ENCODE results near the gene CTNNBL1. TPM values are rescaled to one million over a fixed set of nuclear protein-coding genes. Genes with fewer than 3 reads are reported as not detected.

CTNNBL1 gene
- total RNA-seq, 1 experiment from 2014 or later: 64.4 TPM

DNA sequence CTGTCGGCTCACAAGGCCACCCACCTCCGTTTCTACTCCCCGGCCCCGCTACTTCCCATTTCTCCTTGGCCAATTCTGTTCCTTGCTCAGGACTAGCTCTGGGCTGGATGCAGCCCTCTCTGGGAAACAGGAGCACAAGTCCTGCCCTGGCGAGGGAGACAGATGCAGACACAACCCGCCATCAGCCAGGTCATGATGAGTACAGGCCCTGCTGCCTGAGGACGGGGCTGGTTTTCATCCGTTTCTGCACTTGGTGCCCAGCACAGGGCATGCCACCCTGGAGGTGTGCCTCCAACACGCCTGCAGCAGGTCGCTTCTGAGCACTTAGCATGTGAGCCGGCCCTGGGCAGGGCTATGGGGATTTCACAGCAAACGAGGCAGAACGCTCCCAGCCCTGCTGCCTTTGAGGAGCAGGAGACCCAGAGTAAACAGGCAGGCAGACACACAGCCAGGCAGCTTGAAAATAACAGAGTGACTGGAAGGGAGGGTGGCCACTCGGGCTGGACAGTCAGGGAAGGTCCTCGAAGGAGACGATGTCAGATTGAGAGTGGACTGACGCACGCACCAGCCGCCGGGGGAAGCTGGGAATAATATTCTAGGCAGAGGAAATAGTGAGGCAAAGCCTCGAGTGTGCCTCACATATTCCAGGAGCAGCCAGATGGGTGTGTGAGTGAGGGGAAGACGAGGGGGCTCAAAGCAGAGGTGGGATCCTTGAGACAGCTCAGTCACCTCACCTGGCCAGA, 187.9 kb downstream of the CTNNBL1 start:
- TF ChIP-seq TEAD4 (CRISPR knock-in tag; IDR thresholded peaks at IDR 0.05): no peak
- ATAC-seq (no peak), DNase-seq (ENCODE audit: low spot score) (no peak)
- H3K9me3 Mint-ChIP-seq: no peaks in the 10 kb centered on the region
- peaks cover 7% of the 10 kb centered on the region for H3K4me1 Mint-ChIP-seq
- H3K27ac Mint-ChIP-seq: peak overlapping the region; percentile 37; the same call in 1 of the 2 replicates
- H3K4me3 Mint-ChIP-seq: no peak overlapping the region
- H3K36me3 Mint-ChIP-seq: no peaks in the 10 kb centered on the region
- CTCF ChIA-PET: interaction anchor here (0.7 to 0.9 kb wide), 3 partner anchors 111 to 318 kb away, joined by 3 to 5 read pairs (median 5); no protein-coding TSS in a partner anchor
- H3K27me3 Mint-ChIP-seq (ENCODE audit: low read depth): no peaks in the 10 kb centered on the region
- POLR2A ChIA-PET: no interaction called here

DNA sequence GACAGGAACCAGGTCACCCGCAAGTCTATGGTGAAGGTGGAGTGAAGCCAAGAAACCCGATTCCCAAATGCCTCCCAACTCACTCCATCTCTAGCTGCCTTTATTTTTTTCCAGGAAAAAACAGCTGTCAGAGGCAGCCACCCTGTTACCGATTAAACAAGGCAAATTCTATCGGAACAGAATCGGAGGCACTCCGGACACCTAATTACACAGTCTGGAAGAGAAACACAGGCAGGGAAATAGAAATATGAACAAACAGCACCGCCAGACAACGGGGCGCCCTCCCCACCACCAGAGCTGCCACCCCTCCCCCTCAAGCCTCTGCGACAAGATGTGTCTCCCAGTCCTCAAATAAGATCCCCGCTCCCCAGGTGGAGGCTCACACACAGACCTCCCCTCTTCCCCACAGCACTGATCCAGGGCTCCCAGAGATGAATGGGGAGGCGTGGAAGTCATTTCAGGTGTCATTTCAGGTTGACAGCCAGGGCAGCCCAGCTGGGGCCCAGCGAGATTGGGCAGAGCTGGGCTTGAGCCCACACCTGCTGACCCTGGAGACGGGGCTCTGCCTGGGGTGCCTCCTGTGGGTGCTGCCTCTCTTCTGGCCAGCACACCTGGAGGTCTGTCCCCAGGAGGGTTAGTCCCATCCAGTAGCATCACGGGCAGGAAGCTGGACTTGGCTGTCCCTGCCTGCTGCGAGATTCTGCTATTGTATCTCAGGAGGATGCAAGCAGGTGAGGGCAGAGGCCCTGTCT, 189.3 kb downstream of the CTNNBL1 start:
- ChIA-PET CTCF (interaction anchor here (0.8 kb wide), 1 partner anchor 32 kb away, joined by 3 read pairs; no protein-coding TSS in a partner anchor), POLR2A (no interaction called here)
- DNase-seq (ENCODE audit: low spot score) (no peak), ATAC-seq (no peak)
- no peaks in the 10 kb centered on the region for H3K27me3 Mint-ChIP-seq (ENCODE audit: low read depth)
- no peak overlapping the region for H3K4me3 Mint-ChIP-seq
- H3K27ac Mint-ChIP-seq: no peak overlapping the region; the same call in 1 of the 2 replicates
- no peaks in the 10 kb centered on the region for H3K9me3 Mint-ChIP-seq
- H3K36me3 Mint-ChIP-seq: no peaks in the 10 kb centered on the region
- no peak for TF ChIP-seq ZNF671 (CRISPR knock-in tag; IDR thresholded peaks at IDR 0.05)
- H3K4me1 Mint-ChIP-seq: peaks cover 7% of the 10 kb centered on the region

DNA sequence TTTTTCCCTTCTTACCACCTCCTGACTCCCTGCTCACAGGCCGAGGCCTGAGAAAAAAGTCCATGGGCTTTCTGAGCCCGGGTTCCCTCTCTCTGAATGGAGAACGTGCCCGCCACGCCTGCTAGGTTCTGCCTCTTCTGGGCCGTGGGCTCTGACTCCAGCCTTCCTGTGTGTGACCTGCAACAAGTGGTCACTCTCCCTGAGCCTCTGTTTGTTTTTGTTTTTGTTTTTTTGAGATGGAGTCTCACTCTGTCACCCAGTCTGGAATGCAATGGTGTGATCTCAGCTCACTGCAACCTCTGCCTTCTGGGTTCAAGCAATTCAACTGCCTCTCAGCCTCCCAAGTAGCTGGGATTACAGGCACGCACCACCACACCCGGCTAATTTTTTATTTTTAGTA, 191.2 kb downstream of the CTNNBL1 start:
- Mint-ChIP-seq H3K36me3 (no peaks in the 10 kb centered on the region), H3K4me1 (peaks cover 7% of the 10 kb centered on the region), H3K4me3 (no peak overlapping the region), H3K27ac (no peak overlapping the region), H3K27me3 (ENCODE audit: low read depth) (no peaks in the 10 kb centered on the region), H3K9me3 (no peaks in the 10 kb centered on the region)
- TF ChIP-seq, protein P1, sequence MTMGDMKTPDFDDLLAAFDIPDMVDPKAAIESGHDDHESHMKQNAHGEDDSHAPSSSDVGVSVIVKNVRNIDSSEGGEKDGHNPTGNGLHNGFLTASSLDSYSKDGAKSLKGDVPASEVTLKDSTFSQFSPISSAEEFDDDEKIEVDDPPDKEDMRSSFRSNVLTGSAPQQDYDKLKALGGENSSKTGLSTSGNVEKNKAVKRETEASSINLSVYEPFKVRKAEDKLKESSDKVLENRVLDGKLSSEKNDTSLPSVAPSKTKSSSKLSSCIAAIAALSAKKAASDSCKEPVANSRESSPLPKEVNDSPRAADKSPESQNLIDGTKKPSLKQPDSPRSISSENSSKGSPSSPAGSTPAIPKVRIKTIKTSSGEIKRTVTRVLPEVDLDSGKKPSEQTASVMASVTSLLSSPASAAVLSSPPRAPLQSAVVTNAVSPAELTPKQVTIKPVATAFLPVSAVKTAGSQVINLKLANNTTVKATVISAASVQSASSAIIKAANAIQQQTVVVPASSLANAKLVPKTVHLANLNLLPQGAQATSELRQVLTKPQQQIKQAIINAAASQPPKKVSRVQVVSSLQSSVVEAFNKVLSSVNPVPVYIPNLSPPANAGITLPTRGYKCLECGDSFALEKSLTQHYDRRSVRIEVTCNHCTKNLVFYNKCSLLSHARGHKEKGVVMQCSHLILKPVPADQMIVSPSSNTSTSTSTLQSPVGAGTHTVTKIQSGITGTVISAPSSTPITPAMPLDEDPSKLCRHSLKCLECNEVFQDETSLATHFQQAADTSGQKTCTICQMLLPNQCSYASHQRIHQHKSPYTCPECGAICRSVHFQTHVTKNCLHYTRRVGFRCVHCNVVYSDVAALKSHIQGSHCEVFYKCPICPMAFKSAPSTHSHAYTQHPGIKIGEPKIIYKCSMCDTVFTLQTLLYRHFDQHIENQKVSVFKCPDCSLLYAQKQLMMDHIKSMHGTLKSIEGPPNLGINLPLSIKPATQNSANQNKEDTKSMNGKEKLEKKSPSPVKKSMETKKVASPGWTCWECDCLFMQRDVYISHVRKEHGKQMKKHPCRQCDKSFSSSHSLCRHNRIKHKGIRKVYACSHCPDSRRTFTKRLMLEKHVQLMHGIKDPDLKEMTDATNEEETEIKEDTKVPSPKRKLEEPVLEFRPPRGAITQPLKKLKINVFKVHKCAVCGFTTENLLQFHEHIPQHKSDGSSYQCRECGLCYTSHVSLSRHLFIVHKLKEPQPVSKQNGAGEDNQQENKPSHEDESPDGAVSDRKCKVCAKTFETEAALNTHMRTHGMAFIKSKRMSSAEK (CRISPR knock-in tag; IDR thresholded peaks at IDR 0.05; ENCODE audit: borderline replicate concordance): no peak
- TF ChIP-seq GABPB1 (CRISPR knock-in tag; IDR thresholded peaks at IDR 0.05) (no peak), JAZF1 (CRISPR knock-in tag; IDR thresholded peaks at IDR 0.05) (no peak), FOXJ3 (CRISPR knock-in tag; IDR thresholded peaks at IDR 0.05; ENCODE audit: borderline replicate concordance) (no peak), ZNF317 (CRISPR knock-in tag; IDR thresholded peaks at IDR 0.05; ENCODE audit: borderline replicate concordance, low read depth) (no peak), IRF2 (CRISPR knock-in tag; IDR thresholded peaks at IDR 0.05; ENCODE audit: borderline replicate concordance, low read depth) (no peak), ZNF423 (CRISPR knock-in tag; IDR thresholded peaks at IDR 0.05) (no peak), JUN (CRISPR knock-in tag; IDR thresholded peaks at IDR 0.05) (no peak)
- TF ChIP-seq, protein P2, sequence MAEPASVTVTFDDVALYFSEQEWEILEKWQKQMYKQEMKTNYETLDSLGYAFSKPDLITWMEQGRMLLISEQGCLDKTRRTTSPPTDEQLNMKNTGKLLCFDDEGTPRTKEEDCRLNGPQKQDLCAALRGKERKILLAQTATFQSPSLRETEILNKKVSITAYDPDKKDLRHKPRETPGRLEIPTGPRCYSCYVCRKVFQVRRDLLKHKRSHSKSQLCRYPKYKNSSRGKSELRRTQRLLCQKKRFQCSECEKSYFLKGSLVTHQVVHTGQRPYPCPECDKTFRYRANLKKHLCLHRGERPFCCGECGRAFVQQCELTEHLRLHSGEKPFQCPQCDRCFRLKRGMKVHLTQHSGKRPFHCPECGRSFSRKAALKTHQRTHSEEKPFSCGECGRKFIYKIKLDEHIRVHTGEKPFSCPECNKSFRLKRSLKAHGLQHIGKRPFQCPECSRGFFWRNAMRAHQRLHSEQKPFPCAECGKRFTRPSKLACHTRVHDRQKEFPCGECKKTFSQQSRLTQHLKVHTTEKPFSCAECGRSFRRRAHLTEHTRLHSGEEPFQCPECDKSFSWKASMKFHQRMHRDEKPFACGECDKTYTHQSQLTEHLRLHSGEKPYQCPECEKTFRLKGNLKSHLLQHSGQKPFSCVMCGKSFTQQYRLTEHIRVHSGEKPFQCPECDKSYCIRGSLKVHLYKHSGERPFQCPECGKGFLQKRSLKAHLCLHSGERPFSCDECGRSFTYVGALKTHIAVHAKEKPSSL (CRISPR knock-in tag; conservative IDR thresholded peaks at IDR 0.05): no peak
- TF ChIP-seq, protein P3, sequence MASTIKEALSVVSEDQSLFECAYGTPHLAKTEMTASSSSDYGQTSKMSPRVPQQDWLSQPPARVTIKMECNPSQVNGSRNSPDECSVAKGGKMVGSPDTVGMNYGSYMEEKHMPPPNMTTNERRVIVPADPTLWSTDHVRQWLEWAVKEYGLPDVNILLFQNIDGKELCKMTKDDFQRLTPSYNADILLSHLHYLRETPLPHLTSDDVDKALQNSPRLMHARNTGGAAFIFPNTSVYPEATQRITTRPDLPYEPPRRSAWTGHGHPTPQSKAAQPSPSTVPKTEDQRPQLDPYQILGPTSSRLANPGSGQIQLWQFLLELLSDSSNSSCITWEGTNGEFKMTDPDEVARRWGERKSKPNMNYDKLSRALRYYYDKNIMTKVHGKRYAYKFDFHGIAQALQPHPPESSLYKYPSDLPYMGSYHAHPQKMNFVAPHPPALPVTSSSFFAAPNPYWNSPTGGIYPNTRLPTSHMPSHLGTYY (CRISPR knock-in tag; IDR thresholded peaks at IDR 0.05): no peak
- TF ChIP-seq, protein P4, sequence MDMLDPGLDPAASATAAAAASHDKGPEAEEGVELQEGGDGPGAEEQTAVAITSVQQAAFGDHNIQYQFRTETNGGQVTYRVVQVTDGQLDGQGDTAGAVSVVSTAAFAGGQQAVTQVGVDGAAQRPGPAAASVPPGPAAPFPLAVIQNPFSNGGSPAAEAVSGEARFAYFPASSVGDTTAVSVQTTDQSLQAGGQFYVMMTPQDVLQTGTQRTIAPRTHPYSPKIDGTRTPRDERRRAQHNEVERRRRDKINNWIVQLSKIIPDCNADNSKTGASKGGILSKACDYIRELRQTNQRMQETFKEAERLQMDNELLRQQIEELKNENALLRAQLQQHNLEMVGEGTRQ (CRISPR knock-in tag; IDR thresholded peaks at IDR 0.05): no peak
- TF ChIP-seq, protein P5, sequence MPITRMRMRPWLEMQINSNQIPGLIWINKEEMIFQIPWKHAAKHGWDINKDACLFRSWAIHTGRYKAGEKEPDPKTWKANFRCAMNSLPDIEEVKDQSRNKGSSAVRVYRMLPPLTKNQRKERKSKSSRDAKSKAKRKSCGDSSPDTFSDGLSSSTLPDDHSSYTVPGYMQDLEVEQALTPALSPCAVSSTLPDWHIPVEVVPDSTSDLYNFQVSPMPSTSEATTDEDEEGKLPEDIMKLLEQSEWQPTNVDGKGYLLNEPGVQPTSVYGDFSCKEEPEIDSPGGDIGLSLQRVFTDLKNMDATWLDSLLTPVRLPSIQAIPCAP (CRISPR knock-in tag; IDR thresholded peaks at IDR 0.05): no peak
- TF ChIP-seq, protein P6, sequence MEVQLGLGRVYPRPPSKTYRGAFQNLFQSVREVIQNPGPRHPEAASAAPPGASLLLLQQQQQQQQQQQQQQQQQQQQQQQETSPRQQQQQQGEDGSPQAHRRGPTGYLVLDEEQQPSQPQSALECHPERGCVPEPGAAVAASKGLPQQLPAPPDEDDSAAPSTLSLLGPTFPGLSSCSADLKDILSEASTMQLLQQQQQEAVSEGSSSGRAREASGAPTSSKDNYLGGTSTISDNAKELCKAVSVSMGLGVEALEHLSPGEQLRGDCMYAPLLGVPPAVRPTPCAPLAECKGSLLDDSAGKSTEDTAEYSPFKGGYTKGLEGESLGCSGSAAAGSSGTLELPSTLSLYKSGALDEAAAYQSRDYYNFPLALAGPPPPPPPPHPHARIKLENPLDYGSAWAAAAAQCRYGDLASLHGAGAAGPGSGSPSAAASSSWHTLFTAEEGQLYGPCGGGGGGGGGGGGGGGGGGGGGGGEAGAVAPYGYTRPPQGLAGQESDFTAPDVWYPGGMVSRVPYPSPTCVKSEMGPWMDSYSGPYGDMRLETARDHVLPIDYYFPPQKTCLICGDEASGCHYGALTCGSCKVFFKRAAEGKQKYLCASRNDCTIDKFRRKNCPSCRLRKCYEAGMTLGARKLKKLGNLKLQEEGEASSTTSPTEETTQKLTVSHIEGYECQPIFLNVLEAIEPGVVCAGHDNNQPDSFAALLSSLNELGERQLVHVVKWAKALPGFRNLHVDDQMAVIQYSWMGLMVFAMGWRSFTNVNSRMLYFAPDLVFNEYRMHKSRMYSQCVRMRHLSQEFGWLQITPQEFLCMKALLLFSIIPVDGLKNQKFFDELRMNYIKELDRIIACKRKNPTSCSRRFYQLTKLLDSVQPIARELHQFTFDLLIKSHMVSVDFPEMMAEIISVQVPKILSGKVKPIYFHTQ (CRISPR knock-in tag; IDR thresholded peaks at IDR 0.05): no peak
- DNase-seq (ENCODE audit: low spot score) (no peak), ATAC-seq (no peak)
- ChIA-PET POLR2A (no interaction called here), CTCF (interaction anchor here (1.1 kb wide), 1 partner anchor 108 kb away, joined by 4 read pairs; no protein-coding TSS in a partner anchor)
